ENCODE data around the gene RNU5D-1. TPM values are rescaled to one million over a fixed set of nuclear protein-coding genes. Genes with fewer than 3 reads are reported as not detected.

The RNU5D-1 gene
- total RNA-seq, 2 experiments from 2014 or later = not detected

GRCh38 chr1:44724296-44724954 lies 6.5 kb downstream of the RNU5D-1 start:
- TF ChIP-seq CTCF (IDR thresholded peaks at IDR 0.05) = no peak
- Mint-ChIP-seq H3K4me1 (ENCODE audit: low read depth) (peaks cover 59% of the 10 kb centered on the region), H3K36me3 (ENCODE audit: low read depth) (no peaks in the 10 kb centered on the region), H3K9me3 (no peaks in the 10 kb centered on the region), H3K4me3 (no peak overlapping the region), H3K27ac (peak overlapping the region; percentile 70), H3K27me3 (no peaks in the 10 kb centered on the region)
- Histone ChIP-seq H3K4me1 (ENCODE audit: insufficient read depth, low read length) (peaks cover 62% of the 10 kb centered on the region), H3K27ac (ENCODE audit: low read depth in 1 of 2, low read length in 2 of 2) (peak overlapping the region; percentile 47 to 54), H3K9me3 (ENCODE audit: control insufficient read depth in 1 of 2, insufficient read depth in 1 of 2, low read length in 2 of 2) (no peaks in the 10 kb centered on the region), H3K4me3 (ENCODE audit: low read length) (peak overlapping the region; percentile 45), H3K36me3 (ENCODE audit: insufficient read depth, low read length) (no peaks in the 10 kb centered on the region), H3K27me3 (ENCODE audit: control insufficient read depth in 1 of 2, insufficient read depth in 2 of 2, low read length in 2 of 2) (no peaks in the 10 kb centered on the region)
- ChIA-PET CTCF (interaction anchor here (1.1 kb wide), 1 partner anchor 10 kb away, joined by 3 read pairs; no protein-coding TSS in a partner anchor), POLR2A (interaction anchor here (0.6 to 4.7 kb wide), 6 partner anchors 51 to 616 kb away, joined by 3 to 65 read pairs (median 27); partner anchors contain the start of genes BTBD19, DYNLT4, HECTD3 and MUTYH)
- ATAC-seq (ENCODE audit: poor library complexity) (no peak), DNase-seq (peak in 3 of 14 experiments; percentile 39 to 55 (median 39))
- intact Hi-C loops (cut with DNase I, micrococcal nuclease) = no loop called here

- no peaks in the 10 kb centered on the region for H3K9me3 Mint-ChIP-seq
- Histone ChIP-seq H3K27ac (ENCODE audit: low read depth in 1 of 2, low read length in 2 of 2) (peak overlapping the region; percentile 47 to 54), H3K4me3 (ENCODE audit: low read length) (peak overlapping the region; percentile 45), H3K36me3 (ENCODE audit: insufficient read depth, low read length) (no peaks in the 10 kb centered on the region), H3K4me1 (ENCODE audit: insufficient read depth, low read length) (peaks cover 62% of the 10 kb centered on the region), H3K27me3 (ENCODE audit: control insufficient read depth in 1 of 2, insufficient read depth in 2 of 2, low read length in 2 of 2) (no peaks in the 10 kb centered on the region), H3K9me3 (ENCODE audit: control insufficient read depth in 1 of 2, insufficient read depth in 1 of 2, low read length in 2 of 2) (no peaks in the 10 kb centered on the region)
- H3K27me3 Mint-ChIP-seq = no peaks in the 10 kb centered on the region
- ATAC-seq (ENCODE audit: poor library complexity) (peak; percentile 15), DNase-seq (peak in 6 of 14 experiments; percentile 13 to 57 (median 44))
- H3K4me1 Mint-ChIP-seq (ENCODE audit: low read depth) = peaks cover 59% of the 10 kb centered on the region
- CTCF ChIA-PET = interaction anchor here (2.7 kb wide), 1 partner anchor 7 kb away, joined by 17 read pairs; the partner anchor contains the start of gene RNU5D-1
- H3K27ac Mint-ChIP-seq = peak overlapping the region; percentile 90
- POLR2A ChIA-PET = interaction anchor here (0.6 to 7.9 kb wide), 9 partner anchors 8 to 616 kb away, joined by 3 to 138 read pairs (median 47); partner anchors contain the start of genes BTBD19, DYNLT4, HECTD3 and MUTYH
- intact Hi-C loops (cut with DNase I, micrococcal nuclease) = no loop called here
- no peaks in the 10 kb centered on the region for H3K36me3 Mint-ChIP-seq (ENCODE audit: low read depth)
- peak overlapping the region; percentile 71 for H3K4me3 Mint-ChIP-seq
- no peak for TF ChIP-seq CTCF (IDR thresholded peaks at IDR 0.05)
Observed at GRCh38 chr1:44723496-44724295, 7.3 kb downstream of the RNU5D-1 start.

- Mint-ChIP-seq H3K4me3 (peak overlapping the region; percentile 71), H3K4me1 (ENCODE audit: low read depth) (peaks cover 62% of the 10 kb centered on the region), H3K9me3 (no peaks in the 10 kb centered on the region), H3K36me3 (ENCODE audit: low read depth) (no peaks in the 10 kb centered on the region), H3K27ac (peak overlapping the region; percentile 90), H3K27me3 (no peaks in the 10 kb centered on the region)
- peaks cover 66% of the 10 kb centered on the region for H3K4me1 ChIP-seq (ENCODE audit: insufficient read depth, low read length)
- TF ChIP-seq CTCF (IDR thresholded peaks at IDR 0.05) = no peak
- peak; percentile 31 for ATAC-seq (ENCODE audit: poor library complexity)
- ChIA-PET POLR2A (interaction anchor here (1.4 to 7.9 kb wide), 8 partner anchors 9 to 289 kb away, joined by 3 to 138 read pairs (median 50); partner anchors contain the start of genes BTBD19, DYNLT4, HECTD3 and PLK3), CTCF (interaction anchor here (2.7 kb wide), 1 partner anchor 8 kb away, joined by 17 read pairs; the partner anchor contains the start of gene RNU5D-1)
- H3K27ac ChIP-seq (ENCODE audit: low read depth in 1 of 2, low read length in 2 of 2) = peak overlapping the region; percentile 47 to 54
- intact Hi-C loops (cut with DNase I, micrococcal nuclease) = no loop called here
- peak in 4 of 14 experiments; percentile 2 to 49 (median 43) for DNase-seq
- peak overlapping the region; percentile 45 for H3K4me3 ChIP-seq (ENCODE audit: low read length)
- H3K9me3 ChIP-seq (ENCODE audit: control insufficient read depth in 1 of 2, insufficient read depth in 1 of 2, low read length in 2 of 2) = no peaks in the 10 kb centered on the region
- no peaks in the 10 kb centered on the region for H3K36me3 ChIP-seq (ENCODE audit: insufficient read depth, low read length)
- no peaks in the 10 kb centered on the region for H3K27me3 ChIP-seq (ENCODE audit: control insufficient read depth in 1 of 2, insufficient read depth in 2 of 2, low read length in 2 of 2)
Observed at GRCh38 chr1:44723064-44723463, 7.9 kb downstream of the RNU5D-1 start.
